CD4-positive, alpha-beta T cell treated with Interleukin-6 at 100 ng/mL for 8 hours (primary cell): Measurements from ENCODE around the gene HS6ST2.
"Not testable (repeated sequence)": the region's sequence is repeated elsewhere in the genome, so short reads cannot be mapped to it uniquely, and the experiment has no call there.

Experiments used
- DNase-seq: peaks from one replicate; pipeline ENCODE4 v3.0.0-alpha.2; 2020; ENCODE audit warnings: mixed read lengths, low spot score

Gene HS6ST2

DNA sequence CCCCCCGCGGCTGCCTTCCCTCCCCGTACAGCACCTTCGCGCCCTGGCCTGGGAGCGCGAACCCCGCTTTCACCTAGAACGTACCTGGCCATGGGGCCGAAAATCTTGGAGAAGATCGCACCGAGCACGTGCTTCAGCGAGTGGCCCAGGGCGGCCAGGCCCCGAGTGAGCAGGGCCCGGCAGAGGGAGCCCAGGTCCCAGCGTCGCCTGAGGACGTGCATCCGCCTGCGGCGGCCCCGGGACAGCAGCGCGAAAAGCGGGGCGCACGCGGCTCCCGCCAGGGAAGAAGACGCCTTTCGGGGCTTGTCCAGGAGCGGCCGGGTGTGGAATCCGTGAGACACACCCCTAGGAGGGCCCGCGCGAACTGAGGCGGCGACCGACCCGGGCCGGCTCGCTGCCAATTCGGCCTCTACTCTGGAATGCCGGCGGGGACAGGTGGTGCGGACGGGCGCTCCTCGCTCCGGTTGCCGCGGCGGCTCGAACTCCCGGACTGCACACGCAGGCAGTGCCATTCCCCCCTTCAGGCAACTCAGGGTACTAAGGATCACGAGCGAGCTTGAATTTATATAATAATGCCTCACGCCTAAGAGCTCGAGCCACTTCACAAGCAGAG lies at the start of gene HS6ST2:
TSS of gene HS6ST2 (minus strand) at position 539 of the 613 bp plus-strand sequence.
- DNase-seq, result no peak

GRCh38 chrX:133007458-133007857 lies 49.0 kb upstream of the HS6ST2 start:
- no peak for DNase-seq

DNA sequence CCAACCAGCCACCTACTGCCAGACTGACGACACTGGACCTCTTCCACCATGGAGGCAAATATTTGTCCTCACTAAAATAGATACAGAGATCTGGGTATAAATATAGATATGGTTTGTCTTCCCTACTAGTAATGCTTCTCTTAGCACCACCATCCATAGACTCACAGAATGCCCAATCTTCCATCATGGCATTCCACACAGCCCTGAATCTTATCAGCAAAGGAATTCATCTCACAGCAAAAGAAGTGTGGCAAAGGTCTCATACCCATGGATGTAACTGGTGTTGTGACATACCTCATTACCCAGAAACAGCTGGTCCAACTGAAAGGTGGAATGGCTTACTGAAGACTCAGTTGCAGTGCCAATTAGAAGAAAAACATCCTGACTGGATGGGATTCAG lies 47.2 kb upstream of the HS6ST2 start:
- DNase-seq, result no peak

GRCh38 chrX:133005042-133005441 lies 46.6 kb upstream of the HS6ST2 start:
- DNase-seq, result no peak

DNA sequence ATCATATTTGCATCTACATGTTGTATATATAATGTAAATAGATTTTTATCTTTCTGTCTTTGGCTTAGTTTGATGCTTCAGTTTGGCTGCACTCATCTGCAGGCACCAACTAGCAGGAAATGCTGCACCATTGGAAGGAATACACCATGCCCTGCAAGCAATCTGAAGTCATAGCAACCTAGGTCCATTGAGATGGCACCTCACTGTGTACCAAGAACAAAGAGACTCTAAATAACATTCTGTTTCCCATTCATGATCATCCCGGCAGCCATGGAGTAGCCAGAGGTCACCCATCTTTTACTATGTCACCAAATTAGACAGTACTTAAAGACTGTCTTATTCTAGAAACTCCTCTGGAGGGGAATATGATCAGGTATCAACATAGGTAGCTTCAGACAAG lies 40.8 kb upstream of the HS6ST2 start:
- DNase-seq, result no peak

GRCh38 chrX:132990835-132991234 lies 32.4 kb upstream of the HS6ST2 start:
- no peak for DNase-seq

DNA sequence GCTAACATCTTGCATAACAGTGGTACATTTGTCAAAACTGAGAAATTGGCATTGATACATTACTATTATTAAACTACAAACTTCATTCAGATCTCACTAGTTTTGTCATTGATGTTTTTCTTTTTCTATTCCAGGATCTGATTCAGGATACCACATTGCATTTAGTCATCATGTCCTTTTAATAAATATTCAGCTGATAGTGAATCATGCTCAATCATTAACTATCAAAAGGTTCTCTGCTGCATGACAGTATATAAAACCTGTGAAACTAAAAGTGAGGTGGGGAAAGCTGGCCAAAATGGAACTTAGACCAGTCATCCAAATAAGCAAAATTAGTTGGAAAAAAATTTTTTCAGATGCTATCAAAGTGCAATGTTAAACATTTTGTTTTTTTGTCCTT lies 28.1 kb upstream of the HS6ST2 start:
- DNase-seq, result no peak

- no peak for DNase-seq
These were observed 25.7 kb upstream of the HS6ST2 start for GRCh38 chrX:132984058-132984650.

GRCh38 chrX:132983496-132983895 lies 25.1 kb upstream of the HS6ST2 start:
- DNase-seq, result no peak

DNA sequence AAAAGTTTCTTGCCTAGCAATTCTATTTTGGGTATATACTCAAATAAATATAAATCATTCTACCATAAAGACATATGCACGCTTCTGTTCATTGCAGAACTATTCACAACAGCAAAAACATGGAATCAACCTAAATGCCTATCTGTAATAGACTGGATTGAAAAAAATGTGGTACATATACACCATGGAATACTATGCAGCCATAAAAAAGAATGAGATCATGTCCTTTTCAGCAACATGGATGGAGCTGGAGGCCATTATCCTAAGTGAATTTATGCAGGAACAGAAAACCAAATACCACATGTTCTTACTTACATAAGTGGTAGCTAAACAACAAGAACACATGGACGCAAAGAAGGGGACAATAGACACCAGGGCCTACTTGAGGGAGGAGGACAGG lies 21.6 kb upstream of the HS6ST2 start:
- DNase-seq, result not testable (repeated sequence)

DNA sequence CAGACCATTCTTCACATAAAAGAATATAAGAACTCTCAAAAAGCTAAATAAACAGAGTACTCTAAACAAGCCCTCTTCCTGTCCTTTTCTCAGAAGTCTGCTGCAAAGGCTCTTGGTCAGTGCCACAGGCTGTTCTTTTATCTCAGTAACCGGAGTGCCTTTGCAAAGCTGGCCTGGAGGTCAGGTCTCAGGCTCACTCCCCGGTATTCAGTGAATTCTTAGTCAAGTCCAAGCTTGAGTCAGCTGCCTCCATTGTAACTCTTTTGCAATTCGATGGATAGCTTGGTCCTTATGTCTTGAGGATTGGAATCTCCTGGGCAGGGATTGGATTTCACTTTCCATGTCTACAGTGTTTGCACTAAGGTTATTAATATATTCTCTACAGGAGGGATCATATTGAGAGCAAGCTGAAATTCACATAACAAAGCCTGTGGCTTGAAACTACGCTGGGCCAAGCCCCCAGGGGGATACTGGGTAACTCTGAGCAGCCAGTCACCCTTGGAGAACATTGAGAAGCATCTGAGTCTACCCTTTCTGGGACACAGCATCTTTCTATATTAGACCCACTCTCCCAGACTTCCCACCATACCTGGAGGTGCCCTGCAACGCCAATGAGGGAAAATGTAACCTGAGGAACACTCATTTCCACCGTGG lies 10.0 kb upstream of the HS6ST2 start:
- no peak for DNase-seq

DNA sequence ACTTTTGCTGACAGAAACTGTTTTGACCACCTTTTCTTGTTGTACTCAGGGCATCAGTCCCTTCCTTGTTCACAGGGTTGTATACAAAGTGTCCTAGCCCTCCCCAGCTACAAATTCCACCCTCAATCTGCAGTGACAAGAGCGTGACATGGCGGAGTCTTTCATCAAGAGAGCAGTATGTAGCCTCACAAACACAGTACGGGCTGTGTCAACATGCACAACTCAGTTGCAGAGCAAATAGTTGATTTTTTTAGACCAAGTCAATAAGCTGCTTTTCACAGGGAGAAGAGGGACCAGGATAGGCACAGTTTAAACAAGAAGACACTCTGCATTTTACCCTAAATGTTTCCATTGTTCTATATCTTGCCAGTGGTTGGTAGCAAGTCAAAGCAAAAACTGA lies 8.6 kb upstream of the HS6ST2 start:
- DNase-seq, result no peak

- DNase-seq, result no peak
These were observed 7.0 kb upstream of the HS6ST2 start for GRCh38 chrX:132965461-132965860.

GRCh38 chrX:132961511-132961910 lies 3.1 kb upstream of the HS6ST2 start:
- no peak for DNase-seq

DNA sequence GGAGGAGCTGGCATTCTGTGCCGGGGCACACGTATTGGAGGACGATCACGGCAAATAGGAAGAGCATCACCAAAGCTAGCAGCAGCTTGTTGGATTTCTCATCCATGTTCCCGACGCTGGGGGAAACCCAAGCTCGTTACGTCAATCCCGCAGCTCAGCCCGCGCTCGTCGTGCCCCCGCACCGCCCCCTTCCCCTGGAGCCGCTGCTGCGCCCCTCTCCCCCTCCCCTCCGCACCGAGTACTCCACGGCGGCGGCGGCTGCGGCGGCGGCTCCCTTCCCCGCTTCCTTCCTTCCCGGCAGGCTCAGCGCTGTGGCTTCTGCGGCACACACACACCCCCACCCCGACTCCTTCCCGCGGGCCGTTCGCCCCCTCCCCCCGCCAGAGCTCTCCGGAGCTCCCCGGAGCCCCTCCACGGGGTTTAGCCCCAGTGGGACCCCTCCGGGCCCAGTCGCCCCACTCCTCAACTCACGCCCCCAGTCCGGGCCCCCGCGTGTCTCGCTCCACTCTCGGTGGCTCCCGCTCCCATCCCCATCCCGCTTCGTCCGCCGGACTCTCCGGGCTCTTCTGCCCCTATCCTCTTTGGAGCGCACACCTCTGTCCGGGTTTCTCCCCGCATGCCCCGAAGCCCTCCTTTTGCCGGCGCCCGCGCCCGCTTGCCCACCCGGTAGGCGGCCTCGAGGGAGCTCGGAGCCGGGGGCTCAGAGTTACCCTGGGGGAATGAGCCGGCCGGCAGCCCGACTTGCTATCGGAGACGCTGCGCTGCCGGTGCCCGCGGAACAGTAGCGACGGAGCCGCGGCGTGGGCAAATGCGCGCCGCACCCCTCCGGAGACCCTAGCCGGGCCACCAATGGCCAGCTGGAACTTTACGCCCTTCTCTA lies 978 bp downstream of the HS6ST2 start:
- DNase-seq, result no peak

GRCh38 chrX:132956421-132957210 lies 1.8 kb downstream of the HS6ST2 start:
- DNase-seq, result no peak

DNA sequence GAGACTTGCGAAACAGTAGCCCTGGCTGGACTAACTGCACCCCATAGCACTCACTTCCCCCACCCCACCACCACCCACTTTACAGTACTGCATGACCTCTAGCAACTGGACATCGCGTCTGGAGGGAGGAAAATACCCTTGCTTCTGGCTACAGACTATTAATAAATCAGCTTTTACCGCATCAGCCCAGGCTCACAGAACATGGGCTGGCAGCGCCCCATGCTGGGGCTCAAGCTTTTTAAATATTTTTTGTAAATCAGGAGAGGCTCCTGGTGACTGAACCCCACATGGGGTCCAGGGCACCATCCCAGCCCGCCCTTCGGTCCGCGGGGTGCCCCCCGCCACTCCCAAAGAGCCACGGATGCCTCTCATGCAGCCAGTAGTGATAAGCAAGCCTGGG lies 2.7 kb downstream of the HS6ST2 start:
- no peak for DNase-seq

GRCh38 chrX:132954323-132954722 lies 4.1 kb downstream of the HS6ST2 start:
- no peak for DNase-seq

DNA sequence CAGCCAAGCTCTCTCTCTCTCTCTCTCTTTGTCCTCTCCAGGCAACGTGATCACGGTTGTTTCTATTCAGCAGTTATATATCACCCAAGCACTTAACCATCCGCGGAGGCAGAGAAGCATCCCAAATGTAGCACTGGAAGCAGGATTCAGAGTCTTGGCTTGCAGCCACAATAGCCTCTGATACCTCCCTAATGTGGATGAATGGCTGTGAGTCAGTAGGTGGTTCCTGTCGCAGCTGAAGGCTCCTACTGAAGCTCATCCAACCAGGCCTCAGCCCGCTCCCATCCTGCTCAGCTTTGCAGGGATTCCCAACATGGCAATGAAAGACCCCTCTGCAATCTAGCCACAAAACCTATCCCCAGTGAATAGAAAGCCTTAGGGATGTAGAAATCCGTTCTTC lies 5.1 kb downstream of the HS6ST2 start:
- no peak for DNase-seq

DNA sequence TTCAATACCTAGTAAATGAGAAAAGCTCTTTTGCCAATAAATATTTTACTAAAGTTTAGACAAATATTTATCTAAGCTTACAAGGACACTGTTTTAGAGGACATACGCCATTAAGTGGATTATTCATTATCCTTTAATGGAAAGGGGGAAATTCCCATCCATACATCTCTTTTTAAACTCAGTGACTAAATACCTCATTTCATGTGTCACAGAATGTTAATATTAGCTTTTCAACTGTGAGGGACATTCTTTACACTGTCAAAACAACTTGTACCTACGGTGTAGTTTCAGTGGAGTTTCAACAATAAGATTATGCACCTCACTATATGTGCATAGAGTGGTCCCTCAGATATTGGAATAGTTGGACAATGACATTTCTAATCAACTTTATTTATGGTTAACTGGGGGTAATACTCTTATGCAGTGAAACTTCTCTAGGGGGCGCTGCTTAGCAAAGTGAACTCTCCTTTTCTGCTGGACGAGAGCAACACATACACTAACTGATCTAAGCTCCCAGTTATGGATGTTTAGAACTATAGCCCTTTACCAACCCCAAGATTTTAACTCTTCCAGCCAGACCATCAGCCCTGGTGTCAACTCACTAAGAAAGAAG lies 9.7 kb downstream of the HS6ST2 start:
- no peak for DNase-seq

- DNase-seq, result not testable (repeated sequence)
These were observed 13.3 kb downstream of the HS6ST2 start for GRCh38 chrX:132945055-132945599.
